Measurements from ENCODE around the gene PHACTR3. TPM values are rescaled to one million over a fixed set of nuclear protein-coding genes. Genes with fewer than 3 reads are reported as not detected.

The PHACTR3 gene
- total RNA-seq, 1 experiment from 2014 or later = not detected

DNA sequence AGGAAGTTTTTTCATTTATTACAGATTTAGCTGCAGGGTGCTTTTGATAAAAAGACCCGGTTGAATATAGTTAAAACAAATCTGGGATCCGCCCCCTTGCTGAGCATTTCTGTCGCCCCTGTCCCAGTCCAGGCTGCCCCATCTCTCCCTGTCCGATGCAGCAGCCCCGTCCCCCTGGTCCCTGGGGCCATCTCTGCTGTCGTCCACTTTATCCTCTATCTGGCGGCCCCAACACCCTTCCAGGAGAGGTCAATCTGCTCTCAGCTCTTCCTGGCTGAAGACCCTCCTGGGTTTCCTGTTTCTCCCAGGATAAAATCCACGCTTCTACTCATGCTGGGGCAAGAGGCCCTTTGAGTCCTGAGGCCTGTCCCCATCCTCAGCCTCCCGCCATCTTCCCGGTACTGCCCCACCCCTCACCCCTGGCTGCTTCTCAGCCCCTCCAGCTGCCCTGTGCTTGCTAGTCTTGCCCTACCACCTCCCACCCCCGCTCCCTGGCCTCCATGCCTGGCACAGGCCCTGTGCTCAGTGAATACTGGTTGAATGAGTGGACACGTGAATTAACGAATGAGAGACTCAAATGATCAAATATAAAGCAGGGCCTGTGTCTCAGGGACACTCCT is 16.0 kb upstream of the PHACTR3 start:
- RAD21 ChIA-PET (ENCODE audit: low non-redundant PET in 1 of 2, low total read pairs in 2 of 2, uncharacterized antibody in 2 of 2, unreplicated experiment in 2 of 2) = no interaction called here
- Histone ChIP-seq H2AFZ (ENCODE audit: low read depth, low read length, poor library complexity, severe bottlenecking) (no peak overlapping the region), H3K79me2 (ENCODE audit: insufficient read depth, low read length) (no peaks in the 10 kb centered on the region), H4K20me1 (ENCODE audit: insufficient read depth) (no peaks in the 10 kb centered on the region), H3K36me3 (ENCODE audit: control insufficient read depth in 1 of 2, insufficient read depth in 2 of 2, low read length in 2 of 2) (no peaks in the 10 kb centered on the region), H3K9ac (ENCODE audit: low read length) (no peak overlapping the region), H3K4me3 (replicated peaks in 1 of 2; ENCODE audit: low read depth in 1 of 2, low read length in 2 of 2) (no peak overlapping the region), H3K27ac (ENCODE audit: low read depth, low read length) (no peak overlapping the region), H3K4me2 (ENCODE audit: low read length) (no peak overlapping the region), H3K27me3 (ENCODE audit: insufficient read depth, low read length) (peaks cover 31% of the 10 kb centered on the region), H3K4me1 (ENCODE audit: control insufficient read depth in 1 of 2, insufficient read depth in 2 of 2, low read length in 2 of 2) (no peaks in the 10 kb centered on the region), H3K9me2 (ENCODE audit: insufficient read depth) (no peaks in the 10 kb centered on the region), H3K9me3 (ENCODE audit: control insufficient read depth in 1 of 2, insufficient read depth in 1 of 2, low read depth in 1 of 2, low read length in 2 of 2) (no peaks in the 10 kb centered on the region)
- TF ChIP-seq, protein P1, sequence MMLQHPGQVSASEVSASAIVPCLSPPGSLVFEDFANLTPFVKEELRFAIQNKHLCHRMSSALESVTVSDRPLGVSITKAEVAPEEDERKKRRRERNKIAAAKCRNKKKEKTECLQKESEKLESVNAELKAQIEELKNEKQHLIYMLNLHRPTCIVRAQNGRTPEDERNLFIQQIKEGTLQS (IDR thresholded peaks at IDR 0.05) = no peak
- TF ChIP-seq ELF1 (IDR thresholded peaks at IDR 0.05; ENCODE audit: borderline replicate concordance, low read depth) = no peak
- TF ChIP-seq POLR2A (IDR thresholded peaks at IDR 0.05; ENCODE audit: borderline replicate concordance, extremely low read depth, insufficient read depth, insufficient read length) = no peak
- no peak for TF ChIP-seq CEBPB (IDR thresholded peaks at IDR 0.05; ENCODE audit: low read depth)
- TF ChIP-seq, protein P2, sequence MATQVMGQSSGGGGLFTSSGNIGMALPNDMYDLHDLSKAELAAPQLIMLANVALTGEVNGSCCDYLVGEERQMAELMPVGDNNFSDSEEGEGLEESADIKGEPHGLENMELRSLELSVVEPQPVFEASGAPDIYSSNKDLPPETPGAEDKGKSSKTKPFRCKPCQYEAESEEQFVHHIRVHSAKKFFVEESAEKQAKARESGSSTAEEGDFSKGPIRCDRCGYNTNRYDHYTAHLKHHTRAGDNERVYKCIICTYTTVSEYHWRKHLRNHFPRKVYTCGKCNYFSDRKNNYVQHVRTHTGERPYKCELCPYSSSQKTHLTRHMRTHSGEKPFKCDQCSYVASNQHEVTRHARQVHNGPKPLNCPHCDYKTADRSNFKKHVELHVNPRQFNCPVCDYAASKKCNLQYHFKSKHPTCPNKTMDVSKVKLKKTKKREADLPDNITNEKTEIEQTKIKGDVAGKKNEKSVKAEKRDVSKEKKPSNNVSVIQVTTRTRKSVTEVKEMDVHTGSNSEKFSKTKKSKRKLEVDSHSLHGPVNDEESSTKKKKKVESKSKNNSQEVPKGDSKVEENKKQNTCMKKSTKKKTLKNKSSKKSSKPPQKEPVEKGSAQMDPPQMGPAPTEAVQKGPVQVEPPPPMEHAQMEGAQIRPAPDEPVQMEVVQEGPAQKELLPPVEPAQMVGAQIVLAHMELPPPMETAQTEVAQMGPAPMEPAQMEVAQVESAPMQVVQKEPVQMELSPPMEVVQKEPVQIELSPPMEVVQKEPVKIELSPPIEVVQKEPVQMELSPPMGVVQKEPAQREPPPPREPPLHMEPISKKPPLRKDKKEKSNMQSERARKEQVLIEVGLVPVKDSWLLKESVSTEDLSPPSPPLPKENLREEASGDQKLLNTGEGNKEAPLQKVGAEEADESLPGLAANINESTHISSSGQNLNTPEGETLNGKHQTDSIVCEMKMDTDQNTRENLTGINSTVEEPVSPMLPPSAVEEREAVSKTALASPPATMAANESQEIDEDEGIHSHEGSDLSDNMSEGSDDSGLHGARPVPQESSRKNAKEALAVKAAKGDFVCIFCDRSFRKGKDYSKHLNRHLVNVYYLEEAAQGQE (IDR thresholded peaks at IDR 0.05; ENCODE audit: low read depth) = no peak
- no peak for TF ChIP-seq SRF (IDR thresholded peaks at IDR 0.05; ENCODE audit: low read depth)
- TF ChIP-seq ZNF274 (IDR thresholded peaks at IDR 0.05; ENCODE audit: low read depth, low read length) = no peak
- TF ChIP-seq CBX3 (IDR thresholded peaks at IDR 0.05; ENCODE audit: low read depth) = no peak
- TF ChIP-seq SIN3A (IDR thresholded peaks at IDR 0.05; ENCODE audit: low read depth) = no peak
- no peak for TF ChIP-seq EGR1 (IDR thresholded peaks at IDR 0.05; ENCODE audit: low read depth)
- TF ChIP-seq SP1 (IDR thresholded peaks at IDR 0.05; ENCODE audit: low read depth) = no peak
- no peak for TF ChIP-seq EZH2 (IDR thresholded peaks at IDR 0.05)
- TF ChIP-seq YY1 (IDR thresholded peaks at IDR 0.05; ENCODE audit: extremely low read depth, insufficient replicate concordance, low read depth, low read length) = no peak
- TF ChIP-seq, protein P3, sequence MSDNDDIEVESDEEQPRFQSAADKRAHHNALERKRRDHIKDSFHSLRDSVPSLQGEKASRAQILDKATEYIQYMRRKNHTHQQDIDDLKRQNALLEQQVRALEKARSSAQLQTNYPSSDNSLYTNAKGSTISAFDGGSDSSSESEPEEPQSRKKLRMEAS (IDR thresholded peaks at IDR 0.05) = no peak
- POLR2A ChIA-PET = no interaction called here
- CTCF ChIA-PET = interaction anchor here (1.1 kb wide), 1 partner anchor 10 kb away, joined by 3 read pairs; no protein-coding TSS in a partner anchor
- intact Hi-C loops (cut with micrococcal nuclease) = no loop called here
- no peak for DNase-seq (ENCODE audit: low read depth, low spot score)
- BruUV-seq (replicated peaks) = no TSS peak
- no peak for ATAC-seq

Measured in HCT116 (cell line).